ENCODE data around the gene PRDM16. TPM values are rescaled to one million over a fixed set of nuclear protein-coding genes. Genes with fewer than 3 reads are reported as not detected.

Gene PRDM16
- total RNA-seq, 1 experiment from 2014 or later, result 6.1 TPM

DNA sequence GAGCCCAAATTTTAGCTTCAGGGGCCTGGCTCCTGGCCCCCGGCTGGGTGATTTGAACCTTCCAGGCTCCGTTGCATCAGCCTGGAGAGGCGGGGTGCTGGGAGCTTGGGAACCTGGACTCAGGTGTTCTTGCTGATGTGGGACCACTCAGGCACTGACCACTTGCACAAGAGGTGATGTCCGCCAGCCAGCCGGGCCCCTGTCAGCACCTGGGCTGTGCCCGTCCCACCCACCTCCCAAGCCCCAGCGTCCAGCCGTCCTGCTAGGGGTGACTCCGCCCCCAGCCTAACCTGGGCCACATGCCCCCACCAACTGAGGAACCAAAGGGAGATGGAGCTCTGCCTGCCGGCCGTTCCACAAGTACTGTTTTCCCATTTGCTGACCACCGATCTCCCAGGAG lies 338.0 kb downstream of the PRDM16 start:
- Histone ChIP-seq H3K9me3 (ENCODE audit: control insufficient read depth in 1 of 2, insufficient read depth in 1 of 2, low read depth in 1 of 2, low read length in 2 of 2) (no peaks in the 10 kb centered on the region), H3K4me3 (replicated peaks in 1 of 2; ENCODE audit: low read depth in 1 of 2, low read length in 2 of 2) (no peak overlapping the region), H3K9ac (ENCODE audit: low read length) (no peak overlapping the region), H3K4me2 (ENCODE audit: low read length) (no peak overlapping the region), H4K20me1 (ENCODE audit: insufficient read depth) (no peaks in the 10 kb centered on the region), H3K79me2 (ENCODE audit: insufficient read depth, low read length) (no peaks in the 10 kb centered on the region), H2AFZ (ENCODE audit: low read depth, low read length, poor library complexity, severe bottlenecking) (no peak overlapping the region), H3K27ac (ENCODE audit: low read depth, low read length) (no peak overlapping the region), H3K36me3 (ENCODE audit: control insufficient read depth in 1 of 2, insufficient read depth in 2 of 2, low read length in 2 of 2) (no peaks in the 10 kb centered on the region), H3K9me2 (ENCODE audit: insufficient read depth) (no peaks in the 10 kb centered on the region), H3K27me3 (ENCODE audit: insufficient read depth, low read length) (no peaks in the 10 kb centered on the region), H3K4me1 (ENCODE audit: control insufficient read depth in 1 of 2, insufficient read depth in 2 of 2, low read length in 2 of 2) (no peaks in the 10 kb centered on the region)
- no peak for TF ChIP-seq FOSL1 (IDR thresholded peaks at IDR 0.05; ENCODE audit: low read depth)
- ChIA-PET RAD21 (ENCODE audit: low non-redundant PET in 1 of 2, low total read pairs in 2 of 2, uncharacterized antibody in 2 of 2, unreplicated experiment in 2 of 2) (no interaction called here), CTCF (no interaction called here), POLR2A (no interaction called here)
- DNase-seq (ENCODE audit: low read depth, low spot score) (no peak), ATAC-seq (no peak)
- no TSS peak for BruUV-seq (replicated peaks)
- intact Hi-C loops (cut with micrococcal nuclease), result no loop called here

DNA sequence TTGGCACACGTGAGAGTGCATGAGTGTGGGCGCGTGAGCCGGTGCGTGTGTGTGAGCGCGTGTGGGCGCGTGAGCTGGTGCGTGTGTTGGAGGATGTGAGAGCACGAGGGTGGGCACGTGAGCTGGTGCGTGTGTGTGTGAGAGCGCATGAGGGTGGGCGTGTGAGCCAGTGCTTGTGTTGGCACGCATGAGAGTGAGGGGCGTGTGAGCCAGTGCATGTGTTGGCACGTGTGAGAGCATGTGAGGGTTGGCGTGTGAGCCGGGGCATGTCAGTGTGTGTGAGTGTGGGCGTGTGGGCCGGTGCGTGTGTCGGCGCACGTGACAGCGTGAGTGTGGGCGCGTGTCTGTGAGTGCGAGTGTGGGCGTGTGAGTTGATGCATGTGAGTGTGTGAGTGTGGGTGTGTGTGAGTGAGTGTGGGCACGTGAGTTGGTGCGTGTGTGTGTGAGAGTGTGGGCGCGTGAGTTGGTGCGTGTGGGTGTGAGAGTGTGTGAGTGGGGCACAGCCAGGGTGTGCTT lies 339.8 kb downstream of the PRDM16 start:
- RAD21 ChIA-PET (ENCODE audit: low non-redundant PET in 1 of 2, low total read pairs in 2 of 2, uncharacterized antibody in 2 of 2, unreplicated experiment in 2 of 2), result no interaction called here
- no peak overlapping the region; the same call in 1 of the 2 replicates for H3K27ac ChIP-seq (ENCODE audit: low read depth, low read length)
- no peak overlapping the region for H3K9ac ChIP-seq (ENCODE audit: low read length)
- no peaks in the 10 kb centered on the region for H3K36me3 ChIP-seq (ENCODE audit: control insufficient read depth in 1 of 2, insufficient read depth in 2 of 2, low read length in 2 of 2)
- DNase-seq (ENCODE audit: low read depth, low spot score) (no peak), ATAC-seq (no peak)
- CTCF ChIA-PET, result no interaction called here
- H4K20me1 ChIP-seq (ENCODE audit: insufficient read depth), result no peaks in the 10 kb centered on the region
- no peaks in the 10 kb centered on the region for H3K9me3 ChIP-seq (ENCODE audit: control insufficient read depth in 1 of 2, insufficient read depth in 1 of 2, low read depth in 1 of 2, low read length in 2 of 2)
- no peak overlapping the region for H3K4me3 ChIP-seq (replicated peaks in 1 of 2; ENCODE audit: low read depth in 1 of 2, low read length in 2 of 2)
- H3K27me3 ChIP-seq (ENCODE audit: insufficient read depth, low read length), result no peaks in the 10 kb centered on the region
- H3K4me1 ChIP-seq (ENCODE audit: control insufficient read depth in 1 of 2, insufficient read depth in 2 of 2, low read length in 2 of 2), result no peaks in the 10 kb centered on the region
- no peak overlapping the region for H3K4me2 ChIP-seq (ENCODE audit: low read length)
- intact Hi-C loops (cut with micrococcal nuclease), result no loop called here
- H2AFZ ChIP-seq (ENCODE audit: low read depth, low read length, poor library complexity, severe bottlenecking), result no peak overlapping the region
- POLR2A ChIA-PET, result no interaction called here
- H3K79me2 ChIP-seq (ENCODE audit: insufficient read depth, low read length), result no peaks in the 10 kb centered on the region
- H3K9me2 ChIP-seq (ENCODE audit: insufficient read depth), result no peaks in the 10 kb centered on the region
- TF ChIP-seq SIN3A (IDR thresholded peaks at IDR 0.05; ENCODE audit: low read depth) (no peak), SP1 (IDR thresholded peaks at IDR 0.05; ENCODE audit: low read depth) (no peak), FOSL1 (IDR thresholded peaks at IDR 0.05; ENCODE audit: low read depth) (no peak), ELF1 (IDR thresholded peaks at IDR 0.05; ENCODE audit: borderline replicate concordance, low read depth) (no peak), ZFX (IDR thresholded peaks at IDR 0.05) (no peak), CBX3 (IDR thresholded peaks at IDR 0.05; ENCODE audit: low read depth) (no peak), CEBPB (IDR thresholded peaks at IDR 0.05; ENCODE audit: low read depth) (no peak), SRF (IDR thresholded peaks at IDR 0.05; ENCODE audit: low read depth) (no peak)
- TF ChIP-seq, protein P1, sequence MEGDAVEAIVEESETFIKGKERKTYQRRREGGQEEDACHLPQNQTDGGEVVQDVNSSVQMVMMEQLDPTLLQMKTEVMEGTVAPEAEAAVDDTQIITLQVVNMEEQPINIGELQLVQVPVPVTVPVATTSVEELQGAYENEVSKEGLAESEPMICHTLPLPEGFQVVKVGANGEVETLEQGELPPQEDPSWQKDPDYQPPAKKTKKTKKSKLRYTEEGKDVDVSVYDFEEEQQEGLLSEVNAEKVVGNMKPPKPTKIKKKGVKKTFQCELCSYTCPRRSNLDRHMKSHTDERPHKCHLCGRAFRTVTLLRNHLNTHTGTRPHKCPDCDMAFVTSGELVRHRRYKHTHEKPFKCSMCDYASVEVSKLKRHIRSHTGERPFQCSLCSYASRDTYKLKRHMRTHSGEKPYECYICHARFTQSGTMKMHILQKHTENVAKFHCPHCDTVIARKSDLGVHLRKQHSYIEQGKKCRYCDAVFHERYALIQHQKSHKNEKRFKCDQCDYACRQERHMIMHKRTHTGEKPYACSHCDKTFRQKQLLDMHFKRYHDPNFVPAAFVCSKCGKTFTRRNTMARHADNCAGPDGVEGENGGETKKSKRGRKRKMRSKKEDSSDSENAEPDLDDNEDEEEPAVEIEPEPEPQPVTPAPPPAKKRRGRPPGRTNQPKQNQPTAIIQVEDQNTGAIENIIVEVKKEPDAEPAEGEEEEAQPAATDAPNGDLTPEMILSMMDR (IDR thresholded peaks at IDR 0.05 in 2 of 3, conservative IDR thresholded peaks at IDR 0.05 in 1 of 3; ENCODE audit: borderline replicate concordance in 1 of 3, insufficient read depth in 1 of 3, low read depth in 2 of 3, low read length in 2 of 3), result no peak
- TF ChIP-seq, protein P2, sequence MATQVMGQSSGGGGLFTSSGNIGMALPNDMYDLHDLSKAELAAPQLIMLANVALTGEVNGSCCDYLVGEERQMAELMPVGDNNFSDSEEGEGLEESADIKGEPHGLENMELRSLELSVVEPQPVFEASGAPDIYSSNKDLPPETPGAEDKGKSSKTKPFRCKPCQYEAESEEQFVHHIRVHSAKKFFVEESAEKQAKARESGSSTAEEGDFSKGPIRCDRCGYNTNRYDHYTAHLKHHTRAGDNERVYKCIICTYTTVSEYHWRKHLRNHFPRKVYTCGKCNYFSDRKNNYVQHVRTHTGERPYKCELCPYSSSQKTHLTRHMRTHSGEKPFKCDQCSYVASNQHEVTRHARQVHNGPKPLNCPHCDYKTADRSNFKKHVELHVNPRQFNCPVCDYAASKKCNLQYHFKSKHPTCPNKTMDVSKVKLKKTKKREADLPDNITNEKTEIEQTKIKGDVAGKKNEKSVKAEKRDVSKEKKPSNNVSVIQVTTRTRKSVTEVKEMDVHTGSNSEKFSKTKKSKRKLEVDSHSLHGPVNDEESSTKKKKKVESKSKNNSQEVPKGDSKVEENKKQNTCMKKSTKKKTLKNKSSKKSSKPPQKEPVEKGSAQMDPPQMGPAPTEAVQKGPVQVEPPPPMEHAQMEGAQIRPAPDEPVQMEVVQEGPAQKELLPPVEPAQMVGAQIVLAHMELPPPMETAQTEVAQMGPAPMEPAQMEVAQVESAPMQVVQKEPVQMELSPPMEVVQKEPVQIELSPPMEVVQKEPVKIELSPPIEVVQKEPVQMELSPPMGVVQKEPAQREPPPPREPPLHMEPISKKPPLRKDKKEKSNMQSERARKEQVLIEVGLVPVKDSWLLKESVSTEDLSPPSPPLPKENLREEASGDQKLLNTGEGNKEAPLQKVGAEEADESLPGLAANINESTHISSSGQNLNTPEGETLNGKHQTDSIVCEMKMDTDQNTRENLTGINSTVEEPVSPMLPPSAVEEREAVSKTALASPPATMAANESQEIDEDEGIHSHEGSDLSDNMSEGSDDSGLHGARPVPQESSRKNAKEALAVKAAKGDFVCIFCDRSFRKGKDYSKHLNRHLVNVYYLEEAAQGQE (IDR thresholded peaks at IDR 0.05; ENCODE audit: low read depth), result no peak
- TF ChIP-seq, protein P3, sequence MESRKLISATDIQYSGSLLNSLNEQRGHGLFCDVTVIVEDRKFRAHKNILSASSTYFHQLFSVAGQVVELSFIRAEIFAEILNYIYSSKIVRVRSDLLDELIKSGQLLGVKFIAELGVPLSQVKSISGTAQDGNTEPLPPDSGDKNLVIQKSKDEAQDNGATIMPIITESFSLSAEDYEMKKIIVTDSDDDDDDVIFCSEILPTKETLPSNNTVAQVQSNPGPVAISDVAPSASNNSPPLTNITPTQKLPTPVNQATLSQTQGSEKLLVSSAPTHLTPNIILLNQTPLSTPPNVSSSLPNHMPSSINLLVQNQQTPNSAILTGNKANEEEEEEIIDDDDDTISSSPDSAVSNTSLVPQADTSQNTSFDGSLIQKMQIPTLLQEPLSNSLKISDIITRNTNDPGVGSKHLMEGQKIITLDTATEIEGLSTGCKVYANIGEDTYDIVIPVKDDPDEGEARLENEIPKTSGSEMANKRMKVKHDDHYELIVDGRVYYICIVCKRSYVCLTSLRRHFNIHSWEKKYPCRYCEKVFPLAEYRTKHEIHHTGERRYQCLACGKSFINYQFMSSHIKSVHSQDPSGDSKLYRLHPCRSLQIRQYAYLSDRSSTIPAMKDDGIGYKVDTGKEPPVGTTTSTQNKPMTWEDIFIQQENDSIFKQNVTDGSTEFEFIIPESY (IDR thresholded peaks at IDR 0.05; ENCODE audit: extremely low read depth, insufficient replicate concordance, low read length), result no peak
- BruUV-seq (replicated peaks), result no TSS peak
